ENCODE measurements around the gene GALNS. TPM values are rescaled to one million over a fixed set of nuclear protein-coding genes. Genes with fewer than 3 reads are reported as not detected.

GALNS gene
- total RNA-seq, 1 donor from 2014 or later: 18.3 TPM

GRCh38 chr16:88855736-88856121 lies 1.0 kb downstream of the GALNS start:
- TF ChIP-seq CTCF (conservative IDR thresholded peaks at IDR 0.05; ENCODE audit: low read depth, low read length): no peak
- H3K4me3 ChIP-seq (ENCODE audit: low read depth, low read length): peak overlapping the region; percentile 98
- no peak for DNase-seq (ENCODE audit: low read depth)

- no peak for TF ChIP-seq CTCF (conservative IDR thresholded peaks at IDR 0.05; ENCODE audit: low read depth, low read length)
- no peak for DNase-seq (ENCODE audit: low read depth)
Measured at GRCh38 chr16:88855176-88855575, 1.6 kb downstream of the GALNS start.

GRCh38 chr16:88854306-88855111 lies 2.2 kb downstream of the GALNS start:
- H3K4me3 ChIP-seq (ENCODE audit: low read depth, low read length): no peak overlapping the region
- TF ChIP-seq CTCF (conservative IDR thresholded peaks at IDR 0.05; ENCODE audit: low read depth, low read length): no peak
- DNase-seq (ENCODE audit: low read depth): no peak

More at GRCh38 chr16:88855176-88855575, 1.6 kb downstream of the GALNS start:
- H3K4me3 ChIP-seq (ENCODE audit: low read depth, low read length): no peak overlapping the region

- DNase-seq (ENCODE audit: low read depth): no peak
- TF ChIP-seq CTCF (conservative IDR thresholded peaks at IDR 0.05; ENCODE audit: low read depth, low read length): no peak
- no peak overlapping the region for H3K4me3 ChIP-seq (ENCODE audit: low read depth, low read length)
Measured at GRCh38 chr16:88853325-88853941, 3.3 kb downstream of the GALNS start.

GRCh38 chr16:88851616-88852015 lies 5.1 kb downstream of the GALNS start:
- DNase-seq (ENCODE audit: low read depth): no peak
- H3K4me3 ChIP-seq (ENCODE audit: low read depth, low read length): no peak overlapping the region
- no peak for TF ChIP-seq CTCF (conservative IDR thresholded peaks at IDR 0.05; ENCODE audit: low read depth, low read length)

- no peak for TF ChIP-seq CTCF (conservative IDR thresholded peaks at IDR 0.05; ENCODE audit: low read depth, low read length)
- DNase-seq (ENCODE audit: low read depth): no peak
- no peak overlapping the region for H3K4me3 ChIP-seq (ENCODE audit: low read depth, low read length)
Measured at GRCh38 chr16:88850531-88851199, 6.1 kb downstream of the GALNS start.

Measured in epithelial cell of proximal tubule (primary cell).